Amygdala (tissue), 56 donors: ENCODE measurements around the gene WWOX.

Experiments
- DNase-seq, 56 donors: peaks; one replicate each; lab custom pipeline; 2025; lab: John Stamatoyannopoulos, UW

The WWOX gene

GRCh38 chr16:78290872-78291591 is 191.6 kb downstream of the WWOX start:
- no peak for DNase-seq

- no peak for DNase-seq
Measured at GRCh38 chr16:78291604-78292003, 192.2 kb downstream of the WWOX start.

GRCh38 chr16:78292086-78292843 is 192.8 kb downstream of the WWOX start:
- no peak for DNase-seq

- DNase-seq: no peak
Measured at GRCh38 chr16:78292844-78293380, 193.5 kb downstream of the WWOX start.

GRCh38 chr16:78294538-78295225 is 195.2 kb downstream of the WWOX start:
- no peak for DNase-seq

- DNase-seq: no peak
Measured at GRCh38 chr16:78297066-78297666, 197.7 kb downstream of the WWOX start.

- DNase-seq: no peak
Measured at GRCh38 chr16:78298986-78299385, 199.5 kb downstream of the WWOX start.

GRCh38 chr16:78300469-78300868 is 201.0 kb downstream of the WWOX start:
- DNase-seq: no peak

GRCh38 chr16:78303946-78304345 is 204.5 kb downstream of the WWOX start:
- DNase-seq: no peak

- no peak for DNase-seq
Measured at GRCh38 chr16:78306361-78306760, 206.9 kb downstream of the WWOX start.

GRCh38 chr16:78307824-78308528 is 208.5 kb downstream of the WWOX start:
- DNase-seq: no peak

GRCh38 chr16:78309763-78310162 is 210.3 kb downstream of the WWOX start:
- no peak for DNase-seq

- DNase-seq: no peak
Measured at GRCh38 chr16:78310196-78310595, 210.7 kb downstream of the WWOX start.

- no peak for DNase-seq
Measured at GRCh38 chr16:78310990-78311561, 211.6 kb downstream of the WWOX start.

GRCh38 chr16:78311831-78312230 is 212.4 kb downstream of the WWOX start:
- no peak for DNase-seq

GRCh38 chr16:78317564-78318240 is 218.2 kb downstream of the WWOX start:
- DNase-seq: peak in 2 of 56 donors; percentile 1

- no peak for DNase-seq
Measured at GRCh38 chr16:78321620-78322360, 222.3 kb downstream of the WWOX start.

- DNase-seq: no peak
Measured at GRCh38 chr16:78323315-78323714, 223.9 kb downstream of the WWOX start.
